Mesothelial cell of epicardium (in vitro differentiated cells): ENCODE data around the gene TMEM163. TPM values are rescaled to one million over a fixed set of nuclear protein-coding genes. Genes with fewer than 3 reads are reported as not detected.

ENCODE experiments used
- DNase-seq, 2 experiments: peaks; one replicate each; pipeline ENCODE4 v3.0.0; 2021; ENCODE audit warnings: low spot score in 2 of 2; ENCODE audit not compliant: unreplicated experiment in 2 of 2
- H3K27ac Mint-ChIP-seq: 2 replicates; pipeline ENCODE4 v1.8.0; 2021; ENCODE audit warnings: mixed read lengths
- H3K27me3 Mint-ChIP-seq: 2 replicates; pipeline ENCODE4 v1.8.0; 2021; ENCODE audit warnings: low read depth, mixed read lengths
- H3K36me3 Mint-ChIP-seq: 2 replicates; pipeline ENCODE4 v1.8.0; 2021; ENCODE audit warnings: mixed read lengths
- H3K4me1 Mint-ChIP-seq: 2 replicates; pipeline ENCODE4 v1.8.0; 2021; ENCODE audit warnings: mixed read lengths
- H3K4me3 Mint-ChIP-seq: 2 replicates; pipeline ENCODE4 v1.8.0; 2021; ENCODE audit warnings: mild to moderate bottlenecking, moderate library complexity, mixed read lengths
- H3K9me3 Mint-ChIP-seq: 2 replicates; pipeline ENCODE4 v1.8.0; 2021; ENCODE audit warnings: mixed read lengths
- total RNA-seq: library from RNA; stranded (reverse); gene quantifications from 3 replicates; pipeline ENCODE4 v1.2.1, GENCODE V29; 2021
- TF ChIP-seq, protein P1 (sequence below): fragments of 200-600 bp; sonication (generic); IDR thresholded peaks from one replicate; pipeline ENCODE4 v1.5.0; 2021; ENCODE audit warnings: antibody characterized with exemption; ENCODE audit not compliant: unreplicated experiment

The TMEM163 gene
- total RNA-seq, 1 donor from 2014 or later, result 0.47 TPM

DNA sequence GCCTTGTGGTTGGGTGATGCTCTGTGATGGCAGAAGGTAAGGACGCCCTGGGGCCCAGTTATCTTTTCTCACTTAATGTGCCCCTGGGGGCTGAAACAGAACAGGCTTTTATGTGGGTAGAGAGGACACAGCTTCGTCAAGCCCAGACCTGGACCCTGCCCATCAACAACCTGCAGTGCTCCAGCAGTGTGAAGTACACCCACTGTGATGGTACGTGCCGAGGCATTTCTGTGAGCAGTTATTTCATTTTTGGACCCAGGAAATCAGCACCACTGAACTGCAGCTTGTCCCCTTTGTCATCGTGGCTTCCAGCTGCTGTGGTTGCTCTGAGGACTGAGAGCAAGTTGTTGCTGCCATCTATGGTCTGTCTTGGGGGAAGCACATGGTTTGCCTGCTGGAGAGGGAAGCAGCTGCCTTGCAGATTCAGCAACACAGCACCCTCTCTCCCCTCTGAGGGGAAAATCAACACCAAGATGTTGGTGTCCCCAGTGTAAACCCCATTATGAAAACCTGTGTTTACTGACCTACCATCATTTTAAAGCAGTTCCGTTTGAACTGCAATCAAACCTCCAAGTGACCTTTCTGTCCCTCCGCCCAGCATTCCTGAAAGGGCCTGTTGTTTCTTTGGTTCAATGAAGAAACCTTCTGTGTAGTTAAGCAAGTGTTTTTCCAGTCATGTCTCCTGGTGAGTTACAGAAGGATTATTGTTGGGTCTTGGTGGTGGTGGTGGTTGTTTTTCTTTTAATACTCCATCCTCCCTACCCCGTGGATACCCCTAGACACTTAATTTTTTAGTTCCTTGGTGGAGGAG, 306.8 kb downstream of the TMEM163 start:
- DNase-seq, result peak in 1 of 2 experiments; percentile 63
- Mint-ChIP-seq H3K4me1 (peaks cover 7% of the 10 kb centered on the region), H3K36me3 (no peaks in the 10 kb centered on the region), H3K27me3 (no peaks in the 10 kb centered on the region), H3K27ac (no peak overlapping the region), H3K4me3 (no peak overlapping the region), H3K9me3 (no peaks in the 10 kb centered on the region)
- TF ChIP-seq, protein P1, sequence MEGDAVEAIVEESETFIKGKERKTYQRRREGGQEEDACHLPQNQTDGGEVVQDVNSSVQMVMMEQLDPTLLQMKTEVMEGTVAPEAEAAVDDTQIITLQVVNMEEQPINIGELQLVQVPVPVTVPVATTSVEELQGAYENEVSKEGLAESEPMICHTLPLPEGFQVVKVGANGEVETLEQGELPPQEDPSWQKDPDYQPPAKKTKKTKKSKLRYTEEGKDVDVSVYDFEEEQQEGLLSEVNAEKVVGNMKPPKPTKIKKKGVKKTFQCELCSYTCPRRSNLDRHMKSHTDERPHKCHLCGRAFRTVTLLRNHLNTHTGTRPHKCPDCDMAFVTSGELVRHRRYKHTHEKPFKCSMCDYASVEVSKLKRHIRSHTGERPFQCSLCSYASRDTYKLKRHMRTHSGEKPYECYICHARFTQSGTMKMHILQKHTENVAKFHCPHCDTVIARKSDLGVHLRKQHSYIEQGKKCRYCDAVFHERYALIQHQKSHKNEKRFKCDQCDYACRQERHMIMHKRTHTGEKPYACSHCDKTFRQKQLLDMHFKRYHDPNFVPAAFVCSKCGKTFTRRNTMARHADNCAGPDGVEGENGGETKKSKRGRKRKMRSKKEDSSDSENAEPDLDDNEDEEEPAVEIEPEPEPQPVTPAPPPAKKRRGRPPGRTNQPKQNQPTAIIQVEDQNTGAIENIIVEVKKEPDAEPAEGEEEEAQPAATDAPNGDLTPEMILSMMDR, result peak; percentile 14

DNA sequence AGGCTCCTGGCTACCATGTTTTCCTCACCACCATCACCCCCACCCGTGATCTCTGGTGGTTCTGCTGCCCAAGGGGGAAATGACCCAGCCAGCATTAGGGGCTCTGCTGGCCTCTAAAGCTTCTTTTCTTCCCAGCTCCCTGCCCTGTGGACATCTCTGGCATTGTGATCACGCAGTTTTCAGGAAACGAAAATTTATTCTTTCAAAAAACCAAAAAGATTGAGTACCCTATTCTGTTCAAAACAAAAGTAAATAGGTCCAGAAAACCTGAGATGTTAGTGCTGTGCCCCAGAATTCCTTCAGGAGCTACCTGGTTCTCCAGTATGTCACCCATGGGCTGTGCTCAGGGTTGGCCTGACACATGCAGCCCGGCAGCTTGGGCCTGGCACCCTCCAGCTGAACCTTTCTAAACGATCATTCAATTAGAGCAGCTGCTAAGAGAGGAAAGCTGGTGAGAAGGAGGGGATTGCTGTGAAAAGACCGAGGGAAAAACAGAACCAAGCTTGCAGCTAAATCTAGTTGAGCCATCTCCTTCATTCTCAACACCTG, 307.4 kb downstream of the TMEM163 start:
- TF ChIP-seq, protein P1, result no peak
- Mint-ChIP-seq H3K36me3 (no peaks in the 10 kb centered on the region), H3K9me3 (no peaks in the 10 kb centered on the region), H3K27ac (no peak overlapping the region), H3K4me1 (peaks cover 7% of the 10 kb centered on the region), H3K4me3 (no peak overlapping the region), H3K27me3 (no peaks in the 10 kb centered on the region)
- DNase-seq, result no peak

DNA sequence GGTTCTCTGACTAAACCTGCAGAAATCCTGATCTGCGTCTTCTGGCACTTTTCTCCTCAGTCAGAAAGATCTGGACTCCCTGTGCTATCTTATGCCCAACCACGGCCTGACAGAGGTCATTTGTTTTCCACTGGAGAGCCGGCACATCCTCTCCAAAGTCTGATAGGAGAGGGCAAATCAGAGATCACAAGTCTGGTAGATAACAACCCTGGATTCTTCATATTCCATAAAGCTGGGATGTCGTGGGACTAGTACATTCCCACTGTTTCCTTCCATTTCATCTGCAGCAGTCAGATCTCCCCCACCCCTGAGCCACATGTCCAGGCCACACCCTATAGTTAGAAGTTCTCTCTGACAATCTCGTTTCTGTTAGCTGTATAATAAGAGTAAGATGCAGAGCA, 308.0 kb downstream of the TMEM163 start:
- Mint-ChIP-seq H3K27ac (no peak overlapping the region), H3K9me3 (no peaks in the 10 kb centered on the region), H3K4me3 (no peak overlapping the region), H3K27me3 (no peaks in the 10 kb centered on the region), H3K36me3 (no peaks in the 10 kb centered on the region), H3K4me1 (peaks cover 7% of the 10 kb centered on the region)
- TF ChIP-seq, protein P1, result no peak
- no peak for DNase-seq

DNA sequence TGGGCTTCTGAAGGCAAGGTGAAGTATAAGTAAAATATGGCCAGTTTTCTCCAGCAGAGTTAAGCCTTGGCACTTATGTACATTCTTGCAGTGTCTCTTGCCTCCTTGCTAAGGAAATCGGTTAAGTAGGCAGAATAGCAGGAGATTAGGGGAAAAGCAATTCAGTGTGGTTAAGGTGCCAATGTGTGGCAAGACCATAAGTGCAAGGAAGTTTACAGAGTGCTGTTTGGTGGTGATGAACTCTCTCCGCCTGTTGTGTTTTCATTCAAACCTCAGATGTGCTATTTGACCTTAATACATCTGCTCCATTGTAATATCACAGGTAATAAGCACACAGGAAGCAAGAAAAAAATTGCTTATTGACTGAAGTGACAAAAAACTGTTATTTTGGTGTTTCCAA, 308.8 kb downstream of the TMEM163 start:
- H3K36me3 Mint-ChIP-seq, result no peaks in the 10 kb centered on the region
- TF ChIP-seq, protein P1, result no peak
- no peaks in the 10 kb centered on the region for H3K9me3 Mint-ChIP-seq
- H3K27me3 Mint-ChIP-seq, result no peaks in the 10 kb centered on the region
- DNase-seq, result no peak
- H3K4me3 Mint-ChIP-seq, result no peak overlapping the region
- no peak overlapping the region for H3K27ac Mint-ChIP-seq
- H3K4me1 Mint-ChIP-seq, result peaks cover 7% of the 10 kb centered on the region

DNA sequence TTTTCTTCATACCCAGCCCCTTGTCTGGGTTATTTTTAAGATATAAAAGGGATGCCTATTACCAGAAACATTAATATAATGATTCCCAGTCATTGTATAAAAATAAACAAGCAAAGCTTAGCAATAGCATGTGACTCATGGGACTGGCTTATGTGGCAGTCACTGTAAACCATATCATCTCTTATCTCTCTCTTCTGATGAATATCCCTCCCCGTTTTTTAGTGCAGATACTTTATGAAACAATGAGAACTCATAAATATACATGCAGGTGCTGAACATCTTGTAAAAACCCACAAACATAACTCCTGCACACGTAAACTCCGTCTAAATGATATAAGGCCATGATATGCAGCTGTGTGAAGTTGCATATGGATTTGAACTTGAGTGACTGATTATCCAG, 310.0 kb downstream of the TMEM163 start:
- H3K27me3 Mint-ChIP-seq, result no peaks in the 10 kb centered on the region
- TF ChIP-seq, protein P1, result no peak
- H3K27ac Mint-ChIP-seq, result no peak overlapping the region
- no peaks in the 10 kb centered on the region for H3K36me3 Mint-ChIP-seq
- H3K4me3 Mint-ChIP-seq, result no peak overlapping the region
- H3K4me1 Mint-ChIP-seq, result peaks cover 7% of the 10 kb centered on the region
- H3K9me3 Mint-ChIP-seq, result no peaks in the 10 kb centered on the region
- no peak for DNase-seq
